Measurements from ENCODE around the gene CENPK. TPM values are rescaled to one million over a fixed set of nuclear protein-coding genes. Genes with fewer than 3 reads are reported as not detected.
"Not testable (repeated sequence)": the region's sequence is repeated elsewhere in the genome, so short reads cannot be mapped to it uniquely, and the experiment has no call there.

CENPK gene, protein sequence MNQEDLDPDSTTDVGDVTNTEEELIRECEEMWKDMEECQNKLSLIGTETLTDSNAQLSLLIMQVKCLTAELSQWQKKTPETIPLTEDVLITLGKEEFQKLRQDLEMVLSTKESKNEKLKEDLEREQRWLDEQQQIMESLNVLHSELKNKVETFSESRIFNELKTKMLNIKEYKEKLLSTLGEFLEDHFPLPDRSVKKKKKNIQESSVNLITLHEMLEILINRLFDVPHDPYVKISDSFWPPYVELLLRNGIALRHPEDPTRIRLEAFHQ
- polyA plus RNA-seq (ENCODE audit: insufficient read length in 4 of 4): 10 to 100 TPM; 32.0 to 40.1 (median 37.3) TPM

DNA sequence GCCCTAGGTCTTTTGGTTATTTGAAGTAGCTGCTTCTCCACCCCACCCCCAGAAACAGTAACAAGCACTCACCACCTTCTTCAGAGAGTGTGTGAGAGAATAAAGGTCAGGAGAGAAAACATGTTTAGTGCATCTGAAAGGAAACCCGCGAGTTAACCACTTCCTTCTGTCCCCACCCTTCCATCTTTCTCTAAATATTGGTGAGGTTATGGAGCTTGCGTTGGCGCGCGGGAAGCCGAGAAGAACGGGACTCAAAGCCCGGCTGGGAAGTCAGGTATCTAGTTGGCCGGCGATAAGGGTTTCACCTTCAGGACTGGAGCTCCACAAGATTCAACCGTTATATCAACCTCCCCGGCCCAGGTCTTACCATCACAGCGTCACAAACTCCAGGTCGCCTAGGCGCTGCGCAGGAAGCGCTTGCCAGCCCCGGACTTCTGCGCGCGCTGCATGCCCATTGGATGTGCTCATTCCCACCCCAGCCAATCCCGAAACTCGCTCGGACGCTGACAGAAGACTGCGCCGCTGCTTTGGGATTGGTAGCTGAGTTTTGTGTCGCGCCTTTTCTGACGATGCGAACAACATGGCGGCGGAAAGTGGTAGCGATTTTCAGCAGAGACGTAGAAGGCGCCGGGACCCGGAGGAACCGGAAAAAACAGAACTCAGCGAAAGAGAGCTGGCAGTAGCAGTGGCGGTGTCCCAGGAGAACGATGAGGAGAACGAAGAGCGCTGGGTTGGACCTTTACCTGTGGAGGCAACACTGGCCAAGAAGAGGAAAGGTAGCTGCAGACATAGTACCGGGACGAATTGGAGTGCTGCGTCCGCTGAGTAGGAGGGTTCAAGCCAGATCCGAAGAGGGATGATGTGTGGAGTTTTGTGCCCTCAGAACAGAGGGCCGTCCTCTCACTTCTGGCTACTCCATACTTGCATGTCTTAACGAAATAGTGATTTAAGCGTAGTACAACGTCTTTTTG, at the start of gene CENPK, which contains the start of gene PPWD1:
CENPK (minus strand) TSS at position 438 of the 971 bp plus-strand sequence. CDS start 8,261 bp downstream, outside the sequence.
PPWD1 (plus strand) TSS at position 566 of the 971 bp plus-strand sequence; CDS start at position 581, 15 bp downstream.
- DNase-seq (ENCODE audit: low read depth in 4 of 4, low spot score in 3 of 4): peak; percentile 87 to 92 (median 89)

DNA sequence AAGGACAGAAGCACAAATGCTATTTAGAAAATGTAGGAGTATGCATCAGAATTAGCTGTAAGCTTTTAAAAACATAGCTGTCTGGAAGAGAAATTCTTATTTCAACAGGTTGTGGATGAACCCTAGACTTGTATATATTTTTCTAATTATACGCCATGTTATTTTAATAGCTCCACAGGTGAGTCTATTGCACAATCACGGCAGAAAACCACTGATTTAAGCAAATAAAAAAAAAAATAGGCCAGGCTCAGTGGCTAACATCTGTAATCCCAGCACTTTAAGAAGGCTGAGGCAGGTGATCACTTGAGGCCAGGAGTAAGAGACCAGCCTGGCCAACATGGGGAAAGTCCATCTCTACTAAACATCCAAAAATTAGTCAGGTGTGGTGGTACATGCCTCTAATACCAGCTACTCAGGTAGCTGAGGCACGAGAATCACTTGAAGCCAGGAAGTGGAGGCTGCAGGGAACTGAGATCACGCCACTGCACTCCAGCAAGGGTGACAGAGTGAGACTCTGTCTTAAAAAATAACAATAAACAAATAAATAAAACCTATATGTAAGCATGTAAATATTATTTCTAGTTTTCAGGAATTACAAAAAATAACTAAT, 49.4 kb upstream of the CENPK start:
- no peak for DNase-seq (ENCODE audit: low read depth in 4 of 4, low spot score in 3 of 4)

DNA sequence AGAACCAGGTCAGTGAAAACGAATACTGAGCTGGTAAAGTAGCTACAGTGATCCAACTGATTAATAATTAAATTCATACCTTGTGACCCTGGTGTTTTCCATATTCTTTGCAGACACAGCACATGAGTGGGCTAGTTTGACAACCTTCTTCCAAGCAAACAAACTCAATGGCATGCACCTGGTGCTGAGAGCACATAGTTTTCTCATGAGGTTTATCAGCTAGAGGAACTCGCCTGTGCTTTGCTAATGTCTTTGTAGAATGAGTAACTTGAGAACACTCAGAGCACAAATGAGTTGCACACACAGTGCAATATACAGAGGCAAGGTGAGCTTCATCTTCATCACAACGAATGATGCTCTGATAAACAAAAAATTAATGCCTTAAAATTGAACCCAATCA, 48.6 kb upstream of the CENPK start:
- peak in 2 of 4 donors; percentile 35 to 40 for DNase-seq (ENCODE audit: low read depth in 4 of 4, low spot score in 3 of 4)

DNA sequence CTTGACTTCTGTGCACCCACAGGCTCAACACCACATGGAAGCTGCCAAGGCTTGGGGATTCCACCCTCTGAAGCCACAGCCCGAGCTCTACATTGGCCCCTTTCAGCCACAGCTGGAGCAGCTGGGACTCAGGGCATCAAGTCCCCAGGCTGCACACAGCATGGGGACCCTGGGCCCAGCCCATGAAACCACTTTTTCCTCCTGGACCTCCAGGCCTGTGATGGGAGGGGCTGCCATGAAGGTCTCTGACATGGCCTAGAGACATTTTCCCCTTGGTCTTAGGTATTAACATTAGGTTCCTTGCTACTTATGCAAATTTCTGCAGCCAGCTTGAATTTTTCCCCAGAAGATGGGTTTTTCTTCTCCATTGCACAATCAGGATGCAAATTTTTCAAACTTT, 38.8 kb upstream of the CENPK start:
- DNase-seq (ENCODE audit: low read depth in 4 of 4, low spot score in 3 of 4): not testable (repeated sequence)

DNA sequence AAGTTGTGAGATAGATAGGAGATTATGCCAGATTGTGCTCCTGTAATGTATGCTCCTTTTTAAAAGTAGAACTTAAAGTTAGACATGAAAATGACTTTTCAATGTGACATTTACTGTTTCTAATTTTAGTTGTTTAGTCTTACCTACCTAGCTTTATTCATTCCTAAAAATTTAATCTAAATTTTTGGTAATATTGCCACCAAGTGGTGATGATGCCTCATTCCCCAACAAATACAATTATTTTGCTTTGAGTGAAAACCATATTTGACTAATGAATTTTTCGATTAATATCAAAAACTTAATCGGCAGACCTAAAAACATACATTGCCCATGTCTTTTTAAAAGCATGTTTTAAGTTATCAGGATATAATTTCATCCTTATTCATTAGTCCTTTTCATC, 25.7 kb upstream of the CENPK start:
- no peak for DNase-seq (ENCODE audit: low read depth in 4 of 4, low spot score in 3 of 4)

DNA sequence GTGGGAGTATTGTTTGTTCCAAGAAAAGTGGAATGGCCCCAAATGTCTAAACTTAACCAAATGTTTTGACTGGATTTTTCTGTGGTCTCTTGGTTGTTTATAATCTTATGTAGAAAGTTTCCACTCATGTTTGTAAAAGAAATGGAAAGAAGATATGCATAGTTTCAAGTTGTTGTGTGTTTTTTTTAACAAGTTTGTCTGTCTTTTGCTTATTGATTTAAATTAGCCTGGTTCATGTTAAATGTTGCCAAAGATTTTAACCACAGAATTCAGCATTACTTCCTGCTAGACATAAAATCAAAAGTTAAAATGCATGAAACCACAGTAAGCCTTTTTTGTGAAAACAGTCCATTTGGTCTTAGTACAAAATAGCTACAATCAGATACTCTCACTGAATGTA, 14.2 kb upstream of the CENPK start:
- DNase-seq (ENCODE audit: low read depth in 4 of 4, low spot score in 3 of 4): no peak

DNA sequence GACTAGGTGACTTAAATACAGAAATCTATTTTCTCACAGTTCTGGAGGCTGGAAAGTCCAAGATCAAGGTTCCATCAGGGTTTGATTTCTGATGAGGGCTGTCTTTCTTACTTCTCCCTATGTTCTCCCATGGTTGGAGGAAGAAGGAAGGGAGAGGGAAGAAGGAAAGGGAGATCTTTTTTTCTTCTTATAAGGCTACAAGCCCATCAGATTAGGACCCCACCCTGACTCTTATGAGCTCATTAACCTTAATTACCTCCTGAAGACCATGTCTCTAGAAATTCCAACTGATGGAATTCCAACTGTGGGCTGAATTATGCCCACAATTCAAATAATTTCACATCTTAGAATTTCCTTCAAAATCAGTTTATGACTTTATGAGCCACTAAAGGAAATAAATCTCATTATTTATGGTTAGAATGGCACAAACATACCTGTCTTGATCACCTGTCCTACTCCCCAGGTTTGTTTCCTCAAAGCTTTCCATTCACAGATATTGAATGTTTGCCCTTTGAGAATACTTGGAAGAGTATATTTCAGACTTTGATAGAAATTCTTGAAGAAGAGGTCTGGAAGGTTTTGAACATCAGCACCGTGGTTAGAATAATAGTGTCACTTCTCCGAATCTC, 7.7 kb upstream of the CENPK start:
- no peak for DNase-seq (ENCODE audit: low read depth in 4 of 4, low spot score in 3 of 4)

DNA sequence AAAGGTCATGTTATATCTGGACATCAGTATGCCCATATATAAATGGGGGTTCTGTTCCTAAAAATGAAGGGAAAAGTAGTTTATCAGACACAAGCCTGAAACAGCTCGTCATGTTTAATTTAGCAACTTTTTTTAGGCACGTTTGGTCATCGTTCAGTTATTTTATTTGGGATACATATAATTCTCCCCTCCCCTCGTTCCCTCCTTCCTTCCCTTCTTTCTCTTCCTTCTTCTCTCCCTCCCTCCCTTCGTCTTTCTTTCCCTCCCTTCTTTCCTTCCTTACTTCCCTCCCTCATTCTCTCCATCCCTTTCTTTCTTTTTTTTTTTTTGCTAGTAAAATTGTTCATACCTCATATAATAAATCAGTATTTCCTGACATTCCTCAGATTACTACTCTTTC, 3.5 kb upstream of the CENPK start:
- DNase-seq (ENCODE audit: low read depth in 4 of 4, low spot score in 3 of 4): no peak

DNA sequence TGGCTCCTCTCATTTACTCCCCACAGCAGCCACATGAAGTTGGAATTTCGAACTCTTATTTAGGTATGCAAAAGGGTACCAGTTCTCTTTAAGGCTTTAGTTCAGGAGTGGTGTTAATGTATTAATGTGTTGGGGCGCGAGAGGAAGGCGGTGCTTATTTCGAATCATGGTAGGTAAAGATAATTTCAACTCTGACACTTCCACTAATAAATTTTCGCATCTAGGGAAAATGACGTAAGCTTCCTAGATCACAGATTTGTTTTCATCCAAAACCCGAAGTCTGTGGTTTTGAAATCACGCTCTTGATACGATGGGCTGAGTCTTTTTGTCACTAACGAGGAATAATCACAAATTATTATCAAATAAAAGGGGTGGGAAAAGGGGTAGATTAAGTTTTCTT, 809 bp upstream of the CENPK start:
- DNase-seq (ENCODE audit: low read depth in 4 of 4, low spot score in 3 of 4): no peak

DNA sequence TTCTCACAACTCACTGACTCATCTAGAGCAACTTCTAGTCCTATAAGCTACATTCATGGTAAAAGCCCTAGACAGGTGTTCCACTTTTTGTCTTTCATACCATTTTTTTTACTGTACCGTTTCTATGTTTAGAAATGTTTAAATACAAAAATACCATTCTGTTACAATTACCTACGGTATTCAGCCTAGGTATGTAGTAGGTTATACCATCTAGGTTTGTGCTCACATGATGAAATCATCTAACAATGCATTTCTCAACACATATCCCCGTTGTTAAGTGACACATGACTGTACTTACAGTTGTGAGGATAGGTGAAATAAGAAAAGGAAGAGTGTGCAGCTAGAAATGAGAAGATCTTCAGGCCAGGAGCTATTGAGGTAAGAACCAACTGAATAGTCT, 6.2 kb downstream of the CENPK start:
- no peak for DNase-seq (ENCODE audit: low read depth in 4 of 4, low spot score in 3 of 4)

DNA sequence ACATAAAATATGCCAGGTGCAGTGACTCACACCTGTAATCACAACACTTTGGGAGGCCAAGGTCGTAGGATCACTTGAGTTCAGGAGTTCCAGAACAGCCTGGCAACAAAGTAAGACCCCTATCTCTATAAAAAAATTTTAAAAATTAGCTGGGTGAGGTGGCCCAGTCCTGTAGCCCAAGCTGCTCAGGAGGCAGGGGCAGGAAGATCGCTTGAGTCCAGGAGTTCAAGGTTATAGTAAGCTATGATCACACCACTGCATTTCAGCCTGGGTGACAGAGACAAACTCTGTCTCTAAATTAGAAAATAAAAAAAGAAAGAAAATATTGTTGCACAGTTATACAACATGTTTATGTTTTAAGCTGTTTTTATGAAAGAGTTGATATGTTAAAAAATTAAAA, 6.8 kb downstream of the CENPK start:
- DNase-seq (ENCODE audit: low read depth in 4 of 4, low spot score in 3 of 4): no peak

DNA sequence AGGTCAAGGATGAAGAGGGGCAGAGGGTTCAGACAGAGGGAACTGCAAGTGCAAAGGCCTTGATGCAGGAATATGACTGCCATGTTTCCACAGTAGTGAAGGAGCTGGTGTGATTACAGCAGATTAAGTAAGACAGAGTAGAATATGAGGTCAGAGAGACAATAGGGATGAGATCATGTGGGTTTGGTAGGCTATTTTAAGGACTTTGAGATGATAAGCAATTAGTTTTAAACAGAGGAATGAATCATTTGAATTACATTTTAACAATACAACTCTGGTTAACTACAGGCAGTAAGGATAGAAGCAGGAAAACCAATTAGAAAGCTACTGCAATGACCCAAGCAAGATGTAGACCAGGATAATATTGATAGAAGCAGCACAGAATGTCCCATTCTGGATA, 7.7 kb downstream of the CENPK start:
- no peak for DNase-seq (ENCODE audit: low read depth in 4 of 4, low spot score in 3 of 4)

DNA sequence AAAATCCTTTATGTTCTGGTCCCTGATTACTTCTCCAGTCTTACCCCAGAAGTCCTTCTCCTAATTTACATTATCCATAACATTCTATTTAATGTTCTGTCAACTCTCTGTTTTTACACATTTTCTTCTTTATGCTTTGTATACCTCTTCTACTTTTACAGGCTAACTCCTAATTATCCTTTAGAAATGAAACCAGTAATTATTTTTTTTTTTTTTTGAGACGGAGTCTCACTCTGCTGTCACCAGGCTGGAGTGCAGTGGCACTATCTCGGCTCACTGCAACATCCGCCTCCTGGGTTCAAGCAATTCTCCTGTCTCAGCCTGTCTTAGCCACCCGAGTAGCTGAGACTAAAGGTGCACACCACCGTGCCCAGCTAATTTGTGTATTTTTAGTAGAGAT, 9.0 kb downstream of the CENPK start:
- DNase-seq (ENCODE audit: low read depth in 4 of 4, low spot score in 3 of 4): no peak

DNA sequence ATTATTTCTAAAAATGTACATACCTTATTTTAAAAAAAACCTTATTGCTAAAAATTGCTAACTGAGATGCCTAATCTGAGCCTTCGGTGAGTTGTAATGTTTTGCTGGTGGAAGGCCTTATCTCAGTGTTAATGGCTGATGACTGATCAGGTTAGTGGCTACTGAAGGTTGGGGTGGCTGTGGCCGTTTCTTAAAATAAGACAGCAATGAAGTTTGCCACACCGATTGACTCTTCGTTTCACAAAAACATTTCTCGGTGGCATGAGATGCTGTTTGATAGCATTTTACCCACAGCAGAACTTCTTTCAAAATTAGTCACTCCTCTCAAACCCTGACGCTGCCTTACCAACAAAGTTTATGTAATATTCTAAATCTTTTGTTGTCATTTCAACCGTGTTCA, 14.7 kb downstream of the CENPK start:
- no peak for DNase-seq (ENCODE audit: low read depth in 4 of 4, low spot score in 3 of 4)

DNA sequence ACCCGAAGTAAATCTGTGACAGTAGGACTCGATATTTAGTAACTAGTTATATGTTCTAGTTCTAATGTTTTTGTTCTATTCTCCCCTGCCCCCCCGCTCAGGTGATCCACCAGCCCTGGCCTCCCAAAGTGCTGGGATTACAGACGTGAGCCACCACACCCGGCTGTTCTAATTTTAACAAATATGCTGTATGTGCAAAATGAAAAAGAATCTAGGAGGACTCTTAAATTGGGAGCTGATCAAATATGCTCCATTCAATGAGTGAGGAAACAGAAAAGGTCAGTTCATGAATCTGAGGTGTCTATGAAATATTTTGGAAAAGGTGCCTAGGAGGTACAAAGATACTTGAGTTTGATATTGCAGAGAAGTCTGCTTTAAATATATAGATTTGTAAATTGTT, 16.8 kb downstream of the CENPK start:
- DNase-seq (ENCODE audit: low read depth in 4 of 4, low spot score in 3 of 4): no peak

DNA sequence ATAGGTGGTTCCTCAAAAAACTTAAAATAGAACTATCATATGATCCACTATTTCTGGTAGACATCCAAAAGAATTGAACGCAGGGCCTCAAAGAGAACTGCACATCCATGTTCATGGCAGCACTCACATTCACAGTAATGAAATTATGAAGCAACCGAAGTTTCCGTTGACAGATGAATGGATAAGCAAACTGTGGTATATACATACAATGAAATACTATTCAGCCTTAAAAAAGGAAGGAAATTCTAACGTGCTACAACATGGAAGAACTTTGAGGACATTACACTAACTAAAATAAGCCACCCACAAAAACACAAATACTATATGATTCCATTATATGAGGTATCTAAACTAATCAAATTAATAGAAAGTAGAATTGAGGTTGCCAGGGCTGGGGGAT, 18.5 kb downstream of the CENPK start:
- DNase-seq (ENCODE audit: low read depth in 4 of 4, low spot score in 3 of 4): no peak

DNA sequence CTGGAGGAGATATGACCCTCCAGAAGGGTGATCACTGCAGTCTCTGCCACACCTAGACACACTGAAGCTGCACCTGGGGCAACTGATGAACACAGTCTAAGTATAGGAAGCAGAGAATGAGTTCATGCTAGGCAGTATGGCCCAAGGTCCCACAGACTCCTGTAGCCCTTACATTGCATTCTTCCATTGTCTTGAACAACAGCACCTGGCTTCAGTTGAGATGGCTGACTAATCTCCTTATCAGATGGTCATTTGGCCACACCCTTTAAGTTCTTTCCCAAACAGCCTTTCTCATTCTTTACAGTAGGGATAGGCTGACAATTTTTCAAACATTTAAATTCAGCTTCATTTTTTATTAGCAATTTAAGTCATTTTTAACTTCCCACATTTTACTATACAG, 23.1 kb downstream of the CENPK start:
- DNase-seq (ENCODE audit: low read depth in 4 of 4, low spot score in 3 of 4): no peak

DNA sequence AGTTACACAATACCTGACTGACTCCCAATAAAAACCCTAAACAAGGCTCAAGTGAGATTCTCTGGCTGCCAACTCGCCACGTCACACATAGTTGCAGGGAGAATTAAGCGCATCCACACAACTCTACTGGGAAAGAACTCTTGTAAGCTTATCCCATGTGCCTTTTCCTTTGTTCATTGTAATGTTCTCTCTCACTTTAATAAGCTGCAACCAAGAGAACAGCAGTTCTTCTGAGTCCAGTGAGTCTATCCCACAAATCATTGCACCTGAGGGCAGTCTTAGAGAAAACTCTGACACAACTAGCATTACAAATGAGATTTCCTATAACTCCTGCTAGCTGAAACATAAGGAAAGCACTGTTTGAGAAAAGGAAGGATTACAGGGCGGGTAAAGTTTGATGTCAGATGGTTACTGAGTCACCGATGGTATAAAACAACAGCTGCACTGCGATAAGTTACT, 27.4 kb downstream of the CENPK start:
- no peak for DNase-seq (ENCODE audit: low read depth in 4 of 4, low spot score in 3 of 4)

DNA sequence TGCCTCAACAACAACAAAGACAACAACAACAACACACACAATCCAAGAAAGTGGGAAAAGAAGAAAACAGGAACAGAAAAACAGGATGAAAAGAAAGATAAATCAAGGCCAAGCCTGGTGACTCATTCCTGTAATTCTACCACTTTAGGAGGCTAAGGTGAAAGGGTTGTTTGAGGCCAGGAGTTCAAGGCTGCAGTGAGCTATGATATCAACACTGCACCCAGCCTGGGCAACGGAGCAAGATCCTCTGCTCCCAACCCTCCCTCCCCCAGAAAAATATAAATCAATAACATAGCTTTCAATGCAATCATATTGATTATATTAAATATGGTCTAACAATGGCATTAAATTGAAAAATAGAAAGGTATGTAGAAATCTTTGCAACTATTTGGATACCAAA, 32.1 kb downstream of the CENPK start:
- no peak for DNase-seq (ENCODE audit: low read depth in 4 of 4, low spot score in 3 of 4)

DNA sequence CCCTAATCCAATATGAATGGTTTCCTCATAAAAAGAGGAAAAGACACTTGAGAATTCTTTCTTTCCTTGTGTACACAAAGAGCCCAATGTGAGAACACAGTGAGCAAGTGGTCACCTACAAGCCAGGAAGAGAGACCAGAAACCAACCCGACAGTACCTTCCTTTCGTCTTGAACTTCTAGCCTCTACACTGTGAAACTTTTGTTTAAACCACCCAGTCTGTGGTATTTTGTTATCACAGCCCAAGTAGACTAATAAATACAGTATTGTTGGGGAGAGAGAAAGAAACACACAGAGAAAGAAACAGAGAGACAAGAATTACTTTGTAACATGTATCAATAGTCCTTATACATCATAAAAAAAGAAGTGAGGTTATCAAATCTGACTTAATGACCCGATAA, 37.2 kb downstream of the CENPK start:
- DNase-seq (ENCODE audit: low read depth in 4 of 4, low spot score in 3 of 4): no peak

All from left renal pelvis (tissue), 4 donors.